Transverse colon (tissue), 4 donors: Measurements from ENCODE around the gene ETV6. TPM values are rescaled to one million over a fixed set of nuclear protein-coding genes. Genes with fewer than 3 reads are reported as not detected.

Source experiments
- DNase-seq: peaks from one replicate; pipeline ENCODE4 v3.0.0-alpha.2; 2019
- H3K27ac ChIP-seq, 4 donors: fragments of 200-600 bp; sonication (generic); 2 replicates each; pipeline ENCODE4 v1.5.1; 2016 to 2018; ENCODE audit warnings: inconsistent platforms in 4 of 4
- H3K27me3 ChIP-seq: fragments of 200-600 bp; sonication (generic); 2 replicates; pipeline ENCODE4 v1.5.1; 2017; ENCODE audit warnings: inconsistent platforms
- H3K36me3 ChIP-seq, 4 donors: fragments of 200-600 bp; sonication (generic); 2 replicates each; pipeline ENCODE4 v1.5.1; 2017 to 2019; ENCODE audit warnings: inconsistent platforms in 4 of 4
- H3K4me1 ChIP-seq, 4 donors: fragments of 200-600 bp; sonication (generic); 2 replicates each; pipeline ENCODE4 v1.5.1; 2017 to 2020; ENCODE audit warnings: inconsistent platforms in 4 of 4
- H3K4me3 ChIP-seq, 4 donors: fragments of 200-600 bp; sonication (generic); 1 replicate in 1 of 4; 2 replicates in 3 of 4; pipeline versions ENCODE4 v1.5.1 to v1.6.1; 2017 to 2019; ENCODE audit warnings: inconsistent platforms in 4 of 4
- H3K9me3 ChIP-seq, 2 donors: fragments of 200-600 bp; sonication (generic); 2 replicates each; pipeline ENCODE4 v1.5.1; 2017 to 2019; ENCODE audit warnings: inconsistent platforms in 2 of 2
- CTCF ChIP-seq, 5 experiments: fragments of 200-600 bp in 3 of 5; fragments of 450-650 bp in 2 of 5; sonication (generic) in 3 of 5; IDR thresholded peaks; 1 replicate in 2 of 5; 2 replicates in 3 of 5; pipeline ENCODE4 v1.5.1; 2016 to 2017; ENCODE audit warnings: antibody characterized with exemption in 5 of 5, inconsistent platforms in 3 of 5, mild to moderate bottlenecking in 2 of 5, moderate library complexity in 1 of 5
- EP300 ChIP-seq: sonication (generic); formaldehyde crosslinking; IDR thresholded peaks from one replicate; pipeline ENCODE4 v1.6.1; 2017; ENCODE audit warnings: antibody characterized with exemption, low read depth
- POLR2A ChIP-seq: fragments of 450-650 bp; IDR thresholded peaks from one replicate; pipeline ENCODE4 v1.6.1; 2016; ENCODE audit warnings: antibody characterized with exemption, mild to moderate bottlenecking, moderate library complexity
- POLR2AphosphoS5 ChIP-seq, 3 donors: sonication (generic); formaldehyde crosslinking; IDR thresholded peaks; one replicate each; pipeline ENCODE4 v1.6.1; 2016; ENCODE audit warnings: antibody characterized with exemption in 3 of 3
- WGBS, 2 donors: methylation state at CpG; one replicate each; pipeline ENCODE4 v1.1.5; 2018; ENCODE audit warnings: low coverage in 1 of 2; 5-methylcytosine and 5-hydroxymethylcytosine counted together
- in situ Hi-C, 4 donors: fragments of 200-750 bp; cut with MboI; loops; one replicate each; pipeline versions ENCODE4 v1.15.0 to v1.15.1; 2017; ENCODE audit warnings: low sequenced_read_pairs in 3 of 4, low pct_ligation_motif_present in 1 of 4, low pct_unique_long_range_greater_than_20kb in 1 of 4
- intact Hi-C: fragments of 100-400 bp; cut with DNase I; formaldehyde crosslinking; loops from one replicate; pipeline ENCODE4 v1.15.1; 2023; ENCODE audit warnings: low total_unique reads
- total RNA-seq, 4 donors: library from RNA; depleted of rRNA; stranded (reverse); fragments of >200 nt; gene quantifications; one replicate each; pipeline ENCODE4 v1.1.0, GENCODE V29; 2016

The ETV6 gene
- total RNA-seq, 4 donors from 2014 or later, result 19.9 to 47.9 (median 41.0) TPM

- H3K27me3 ChIP-seq, result no peaks in the 10 kb centered on the region
- in situ Hi-C loops, result no loop called here
- intact Hi-C loops, result no loop called here
- DNase-seq, result no peak
- TF ChIP-seq CTCF (IDR thresholded peaks at IDR 0.05) (no peak), POLR2AphosphoS5 (IDR thresholded peaks at IDR 0.05) (no peak), EP300 (no peak), POLR2A (no peak)
- H3K4me1 ChIP-seq, result peaks cover 16 to 78% (median 27%) of the 10 kb centered on the region in 4 donors
- H3K27ac ChIP-seq, result no peak overlapping the region
- no peak overlapping the region for H3K4me3 ChIP-seq
- no peaks in the 10 kb centered on the region for H3K36me3 ChIP-seq
- 93% methylated on average over 1 of the region's 1 CpG; no CpG with 5 or more reads in 1 of the 2 donors for WGBS, 2 donors
- H3K9me3 ChIP-seq, result no peaks in the 10 kb centered on the region
Measured at GRCh38 chr12:11660624-11661023, 11.2 kb downstream of the ETV6 start.

GRCh38 chr12:11661491-11662089 lies 12.1 kb downstream of the ETV6 start:
- WGBS, 2 donors, result 91% methylated on average over 8 of the region's 8 CpGs; no CpG with 5 or more reads in 1 of the 2 donors
- no peaks in the 10 kb centered on the region for H3K36me3 ChIP-seq
- intact Hi-C loops (no loop called here), in situ Hi-C loops (no loop called here)
- no peak overlapping the region for H3K4me3 ChIP-seq
- H3K27me3 ChIP-seq, result no peaks in the 10 kb centered on the region
- no peak for DNase-seq
- no peak overlapping the region for H3K27ac ChIP-seq
- no peak for TF ChIP-seq POLR2AphosphoS5 (IDR thresholded peaks at IDR 0.05)
- no peak for TF ChIP-seq POLR2A
- no peak for TF ChIP-seq EP300
- no peak for TF ChIP-seq CTCF (IDR thresholded peaks at IDR 0.05)
- no peaks in the 10 kb centered on the region for H3K9me3 ChIP-seq
- peaks cover 16 to 70% (median 27%) of the 10 kb centered on the region in 4 donors for H3K4me1 ChIP-seq

- Histone ChIP-seq H3K4me1 (peaks cover 16 to 63% (median 27%) of the 10 kb centered on the region in 4 donors), H3K9me3 (no peaks in the 10 kb centered on the region), H3K27ac (peak overlapping the region in 1 of 4 donors; percentile 24), H3K4me3 (no peak overlapping the region), H3K27me3 (no peaks in the 10 kb centered on the region), H3K36me3 (no peaks in the 10 kb centered on the region)
- no peak for DNase-seq
- intact Hi-C loops, result no loop called here
- TF ChIP-seq POLR2AphosphoS5 (IDR thresholded peaks at IDR 0.05) (no peak), POLR2A (no peak), EP300 (no peak)
- in situ Hi-C loops, result no loop called here
- 94 to 100% methylated on average over 3 of the region's 3 CpGs for WGBS, 2 donors
Measured at GRCh38 chr12:11662369-11662768, 12.9 kb downstream of the ETV6 start.

- in situ Hi-C loops, result no loop called here
- no peaks in the 10 kb centered on the region for H3K36me3 ChIP-seq
- peaks cover 16 to 55% (median 25%) of the 10 kb centered on the region in 4 donors for H3K4me1 ChIP-seq
- no peaks in the 10 kb centered on the region for H3K9me3 ChIP-seq
- no peaks in the 10 kb centered on the region for H3K27me3 ChIP-seq
- H3K4me3 ChIP-seq, result no peak overlapping the region
- peak overlapping the region in 1 of 4 donors; percentile 24 for H3K27ac ChIP-seq
- TF ChIP-seq POLR2A (no peak), POLR2AphosphoS5 (IDR thresholded peaks at IDR 0.05) (no peak), CTCF (IDR thresholded peaks at IDR 0.05) (no peak), EP300 (no peak)
- DNase-seq, result no peak
- intact Hi-C loops, result no loop called here
- 79 to 83% methylated on average over 4 to 7 of the region's 7 CpGs for WGBS, 2 donors
Measured at GRCh38 chr12:11663130-11663529, 13.7 kb downstream of the ETV6 start.

GRCh38 chr12:11664101-11664500 lies 14.6 kb downstream of the ETV6 start:
- intact Hi-C loops (no loop called here), in situ Hi-C loops (no loop called here)

More at GRCh38 chr12:11664101-11664500, 14.6 kb downstream of the ETV6 start:
- H3K27me3 ChIP-seq, result no peaks in the 10 kb centered on the region
- no peak for DNase-seq
- no peak overlapping the region for H3K27ac ChIP-seq
- no peaks in the 10 kb centered on the region for H3K9me3 ChIP-seq
- WGBS, 2 donors, result 85% methylated on average over 3 of the region's 3 CpGs
- TF ChIP-seq POLR2A (no peak), CTCF (IDR thresholded peaks at IDR 0.05) (no peak), POLR2AphosphoS5 (IDR thresholded peaks at IDR 0.05) (no peak), EP300 (no peak)
- H3K4me1 ChIP-seq, result peaks cover 10 to 51% (median 23%) of the 10 kb centered on the region in 4 donors
- no peaks in the 10 kb centered on the region for H3K36me3 ChIP-seq
- no peak overlapping the region for H3K4me3 ChIP-seq
